Thyroid gland (tissue), 4 donors: Measurements from ENCODE around the gene DOP1A. TPM values are rescaled to one million over a fixed set of nuclear protein-coding genes. Genes with fewer than 3 reads are reported as not detected.
"Not testable (repeated sequence)": the region's sequence is repeated elsewhere in the genome, so short reads cannot be mapped to it uniquely, and the experiment has no call there.

ENCODE experiments used
- DNase-seq, 2 donors: peaks; one replicate each; pipeline ENCODE4 v3.0.0-alpha.2; 2019
- H3K27ac ChIP-seq, 3 donors: fragments of 200-600 bp; sonication (generic); 1 replicate in 2 of 3; 2 replicates in 1 of 3; pipeline ENCODE4 v1.5.1; 2016 to 2019; ENCODE audit warnings: mild to moderate bottlenecking in 1 of 3, moderate library complexity in 1 of 3
- H3K27me3 ChIP-seq: fragments of 200-600 bp; sonication (generic); one replicate; pipeline ENCODE4 v1.5.1; 2019
- H3K36me3 ChIP-seq, 2 donors: fragments of 200-600 bp; sonication (generic); one replicate each; pipeline ENCODE4 v1.5.1; 2016 to 2019
- H3K4me1 ChIP-seq, 2 donors: fragments of 200-600 bp; sonication (generic); one replicate each; pipeline ENCODE4 v1.5.1; 2017 to 2019
- H3K4me3 ChIP-seq, 3 donors: fragments of 200-600 bp; sonication (generic); replicated peaks in 1 of 3; 1 replicate in 2 of 3; 2 replicates in 1 of 3; pipeline ENCODE4 v1.5.1; 2016; ENCODE audit warnings: mild to moderate bottlenecking in 1 of 3
- H3K9me3 ChIP-seq: fragments of 200-600 bp; sonication (generic); one replicate; pipeline ENCODE4 v1.5.1; 2017
- CTCF ChIP-seq, 6 experiments: fragments of 200-600 bp in 3 of 6; fragments of 450-650 bp in 3 of 6; sonication (generic) in 3 of 6; IDR thresholded peaks; one replicate each; pipeline ENCODE4 v1.5.1; 2016 to 2019; ENCODE audit warnings: antibody characterized with exemption in 6 of 6, mild to moderate bottlenecking in 2 of 6, inconsistent platforms in 1 of 6, moderate library complexity in 1 of 6
- POLR2A ChIP-seq, 2 donors: fragments of 450-650 bp; IDR thresholded peaks; one replicate each; pipeline ENCODE4 v1.6.1; 2017; ENCODE audit warnings: antibody characterized with exemption in 2 of 2, mild to moderate bottlenecking in 2 of 2, moderate library complexity in 1 of 2
- WGBS, 2 donors: methylation state at CpG; one replicate each; pipeline ENCODE4 v1.1.5; 2017; 5-methylcytosine and 5-hydroxymethylcytosine counted together
- intact Hi-C: fragments of 100-400 bp; cut with DNase I; formaldehyde crosslinking; loops from one replicate; pipeline ENCODE4 v1.15.1; 2023
- total RNA-seq, 4 donors: library from RNA; depleted of rRNA; stranded (reverse); fragments of >200 nt; gene quantifications; one replicate each; pipeline ENCODE4 v1.2.3, GENCODE V29; 2016

The DOP1A gene
- total RNA-seq, 4 donors from 2014 or later: 31.6 to 58.4 (median 54.2) TPM

GRCh38 chr6:83183082-83183828 is 115.8 kb downstream of the DOP1A start:
- 86 to 92% methylated on average over 9 of the region's 9 CpGs for WGBS, 2 donors
- Histone ChIP-seq H3K27me3 (no peaks in the 10 kb centered on the region), H3K27ac (no peak overlapping the region), H3K4me3 (no peak overlapping the region), H3K4me1 (no peaks in the 10 kb centered on the region), H3K36me3 (peaks cover 4 to 10% of the 10 kb centered on the region in 2 donors), H3K9me3 (no peaks in the 10 kb centered on the region)
- intact Hi-C loops: no loop called here
- TF ChIP-seq POLR2A (IDR thresholded peaks at IDR 0.05): no peak
- no peak for TF ChIP-seq CTCF (IDR thresholded peaks at IDR 0.05)
- no peak for DNase-seq

GRCh38 chr6:83185096-83185495 is 117.6 kb downstream of the DOP1A start:
- Histone ChIP-seq H3K9me3 (no peaks in the 10 kb centered on the region), H3K36me3 (peaks cover 4 to 10% of the 10 kb centered on the region in 2 donors), H3K27me3 (no peaks in the 10 kb centered on the region), H3K4me3 (no peak overlapping the region), H3K27ac (no peak overlapping the region), H3K4me1 (no peaks in the 10 kb centered on the region)
- WGBS, 2 donors: 95 to 100% methylated on average over 2 of the region's 2 CpGs
- DNase-seq: no peak
- intact Hi-C loops: no loop called here
- TF ChIP-seq CTCF (IDR thresholded peaks at IDR 0.05) (no peak), POLR2A (IDR thresholded peaks at IDR 0.05) (no peak)

- 76 to 79% methylated on average over 3 of the region's 3 CpGs for WGBS, 2 donors
- DNase-seq: no peak
- Histone ChIP-seq H3K27me3 (no peaks in the 10 kb centered on the region), H3K4me3 (no peak overlapping the region), H3K9me3 (no peaks in the 10 kb centered on the region), H3K4me1 (peaks cover 0 to 5% of the 10 kb centered on the region in 2 donors), H3K36me3 (peaks cover 3 to 4% of the 10 kb centered on the region in 2 donors), H3K27ac (no peak overlapping the region)
- intact Hi-C loops: no loop called here
- TF ChIP-seq POLR2A (IDR thresholded peaks at IDR 0.05) (no peak), CTCF (IDR thresholded peaks at IDR 0.05) (no peak)
Measured at GRCh38 chr6:83188501-83188900, 121.0 kb downstream of the DOP1A start.

- no peaks in the 10 kb centered on the region for H3K9me3 ChIP-seq
- no peak overlapping the region for H3K4me3 ChIP-seq
- 92 to 98% methylated on average over 6 of the region's 6 CpGs for WGBS, 2 donors
- peaks cover 0 to 3% of the 10 kb centered on the region in 2 donors for H3K36me3 ChIP-seq
- DNase-seq: no peak
- intact Hi-C loops: loop anchor here (10.0 kb wide), 1 partner anchor 126 kb away; the partner anchor contains the start of genes DOP1A and UBE3D
- peaks cover 8 to 11% of the 10 kb centered on the region in 2 donors for H3K4me1 ChIP-seq
- H3K27ac ChIP-seq: no peak overlapping the region
- TF ChIP-seq POLR2A (IDR thresholded peaks at IDR 0.05) (no peak), CTCF (IDR thresholded peaks at IDR 0.05) (no peak)
- H3K27me3 ChIP-seq: no peaks in the 10 kb centered on the region
Measured at GRCh38 chr6:83190626-83191025, 123.2 kb downstream of the DOP1A start.

- not testable (repeated sequence) for H3K36me3 ChIP-seq, H3K9me3 ChIP-seq, H3K27ac ChIP-seq, H3K27me3 ChIP-seq, DNase-seq
- Histone ChIP-seq H3K4me3 (peak overlapping the region in 1 of 3 donors; percentile 95), H3K4me1 (peaks cover 8 to 11% of the 10 kb centered on the region in 2 donors)
- intact Hi-C loops: loop anchor here (10.0 kb wide), 1 partner anchor 127 kb away; the partner anchor contains the start of genes DOP1A and UBE3D
- 88 to 92% methylated on average over 17 to 18 of the region's 18 CpGs for WGBS, 2 donors
Measured at GRCh38 chr6:83191974-83192373, 124.5 kb downstream of the DOP1A start.
